Endothelial cell of umbilical vein (primary cell): ENCODE measurements around the gene GAS1.

Source experiments
- POLR2A ChIP-seq: IDR thresholded peaks from 2 replicates; pipeline ENCODE4 v1.6.1; 2012; ENCODE audit warnings: low read depth, mild to moderate bottlenecking, control low read depth, low read length
- TF ChIP-seq, protein P1 (sequence below), 2 donors: IDR thresholded peaks; 1 replicate in 1 of 2; 2 replicates in 1 of 2; pipeline ENCODE4 v1.5.1; 2011; ENCODE audit warnings: low read length in 2 of 2, mild to moderate bottlenecking in 2 of 2, moderate library complexity in 2 of 2, control low read depth in 1 of 2, inconsistent platforms in 1 of 2, low read depth in 1 of 2; ENCODE audit not compliant: insufficient read depth in 1 of 2; ENCODE audit errors: extremely low read depth in 1 of 2
- TF ChIP-seq, protein P2 (sequence below): IDR thresholded peaks from 2 replicates; pipeline ENCODE4 v1.6.1; 2011; ENCODE audit not compliant: insufficient read depth, insufficient read length

DNA sequence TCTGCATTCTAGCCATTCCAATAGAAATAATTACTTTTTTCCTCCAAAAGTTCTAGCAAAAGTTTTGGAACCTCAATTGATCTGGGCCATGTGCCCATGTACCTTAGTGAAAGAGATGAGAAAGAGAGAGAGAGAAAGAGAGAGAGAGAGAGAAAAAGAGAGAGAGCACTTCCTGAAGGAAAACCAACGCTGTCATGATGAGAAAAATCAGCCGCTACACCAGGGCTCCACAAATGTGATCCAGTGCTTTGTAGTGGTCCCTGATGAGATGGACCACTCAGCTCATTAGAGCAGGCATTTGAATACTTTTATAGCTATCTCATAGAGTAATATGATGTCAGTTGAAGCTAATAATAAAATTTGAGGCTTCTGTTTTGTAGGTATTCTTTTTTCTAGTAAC is 7.7 kb upstream of the GAS1 start:
- TF ChIP-seq, protein P1, sequence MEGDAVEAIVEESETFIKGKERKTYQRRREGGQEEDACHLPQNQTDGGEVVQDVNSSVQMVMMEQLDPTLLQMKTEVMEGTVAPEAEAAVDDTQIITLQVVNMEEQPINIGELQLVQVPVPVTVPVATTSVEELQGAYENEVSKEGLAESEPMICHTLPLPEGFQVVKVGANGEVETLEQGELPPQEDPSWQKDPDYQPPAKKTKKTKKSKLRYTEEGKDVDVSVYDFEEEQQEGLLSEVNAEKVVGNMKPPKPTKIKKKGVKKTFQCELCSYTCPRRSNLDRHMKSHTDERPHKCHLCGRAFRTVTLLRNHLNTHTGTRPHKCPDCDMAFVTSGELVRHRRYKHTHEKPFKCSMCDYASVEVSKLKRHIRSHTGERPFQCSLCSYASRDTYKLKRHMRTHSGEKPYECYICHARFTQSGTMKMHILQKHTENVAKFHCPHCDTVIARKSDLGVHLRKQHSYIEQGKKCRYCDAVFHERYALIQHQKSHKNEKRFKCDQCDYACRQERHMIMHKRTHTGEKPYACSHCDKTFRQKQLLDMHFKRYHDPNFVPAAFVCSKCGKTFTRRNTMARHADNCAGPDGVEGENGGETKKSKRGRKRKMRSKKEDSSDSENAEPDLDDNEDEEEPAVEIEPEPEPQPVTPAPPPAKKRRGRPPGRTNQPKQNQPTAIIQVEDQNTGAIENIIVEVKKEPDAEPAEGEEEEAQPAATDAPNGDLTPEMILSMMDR (IDR thresholded peaks at IDR 0.05; ENCODE audit: extremely low read depth in 1 of 2, insufficient read depth in 1 of 2, low read depth in 1 of 2, low read length in 2 of 2): no peak
- no peak for TF ChIP-seq POLR2A
- TF ChIP-seq, protein P2, sequence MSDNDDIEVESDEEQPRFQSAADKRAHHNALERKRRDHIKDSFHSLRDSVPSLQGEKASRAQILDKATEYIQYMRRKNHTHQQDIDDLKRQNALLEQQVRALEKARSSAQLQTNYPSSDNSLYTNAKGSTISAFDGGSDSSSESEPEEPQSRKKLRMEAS: no peak
